ENCODE data around the gene IFT43. TPM values are rescaled to one million over a fixed set of nuclear protein-coding genes. Genes with fewer than 3 reads are reported as not detected.
A peak's percentile ranks its signal among the peaks of the same experiment; 100 is the strongest.

IFT43 gene
- polyA plus RNA-seq, 12 donors, result 19.6 to 27.0 (median 22.3) TPM; not detected in 2

GRCh38 chr14:76077340-76077739, 91.8 kb downstream of the IFT43 start:
- DNase-seq, result no peak

GRCh38 chr14:76078501-76078900, 92.9 kb downstream of the IFT43 start:
- no peak for DNase-seq

- no peak for DNase-seq
These were observed 94.5 kb downstream of the IFT43 start for GRCh38 chr14:76080025-76080424.

GRCh38 chr14:76080471-76080870, 94.9 kb downstream of the IFT43 start:
- no peak for DNase-seq

GRCh38 chr14:76081642-76082041, 96.1 kb downstream of the IFT43 start:
- DNase-seq, result no peak

GRCh38 chr14:76083796-76084765, 98.5 kb downstream of the IFT43 start:
- DNase-seq, result no peak

GRCh38 chr14:76085358-76085757, 99.8 kb downstream of the IFT43 start:
- no peak for DNase-seq

GRCh38 chr14:76086636-76087035, 101.1 kb downstream of the IFT43 start:
- DNase-seq, result peak; percentile 32

GRCh38 chr14:76088326-76088725, 102.8 kb downstream of the IFT43 start:
- DNase-seq, result no peak

GRCh38 chr14:76088771-76089571, 103.4 kb downstream of the IFT43 start:
- DNase-seq, result peak; percentile 90

GRCh38 chr14:76089575-76089974, 104.0 kb downstream of the IFT43 start:
- no peak for DNase-seq

- peak; percentile 44 for DNase-seq
These were observed 105.2 kb downstream of the IFT43 start for GRCh38 chr14:76090616-76091391.

GRCh38 chr14:76093077-76093476, 107.5 kb downstream of the IFT43 start:
- DNase-seq, result no peak

GRCh38 chr14:76096257-76096656, 110.7 kb downstream of the IFT43 start:
- no peak for DNase-seq

- no peak for DNase-seq
These were observed 112.0 kb downstream of the IFT43 start for GRCh38 chr14:76097547-76097946.

GRCh38 chr14:76098047-76098446, 112.5 kb downstream of the IFT43 start:
- DNase-seq, result no peak

GRCh38 chr14:76098916-76099675, 113.5 kb downstream of the IFT43 start:
- no peak for DNase-seq

GRCh38 chr14:76100236-76100635, 114.7 kb downstream of the IFT43 start:
- DNase-seq, result no peak

GRCh38 chr14:76101391-76102379, 116.1 kb downstream of the IFT43 start:
- DNase-seq, result no peak

Measured in muscle of arm (tissue), 12 donors.